Hepatocyte (in vitro differentiated cells): ENCODE results near the gene SCARF1.

Source experiments
- EZH2 ChIP-seq: fragments of 200-600 bp; sonication (generic); IDR thresholded peaks from 2 replicates; pipeline ENCODE4 v1.6.1; 2016; ENCODE audit warnings: antibody characterized with exemption, mild to moderate bottlenecking, borderline replicate concordance
- TF ChIP-seq, protein P1 (sequence below): fragments of 200-600 bp; sonication (generic); IDR thresholded peaks from 2 replicates; pipeline ENCODE4 v1.5.1; 2016; ENCODE audit warnings: antibody characterized with exemption, mild to moderate bottlenecking; ENCODE audit not compliant: poor library complexity

DNA sequence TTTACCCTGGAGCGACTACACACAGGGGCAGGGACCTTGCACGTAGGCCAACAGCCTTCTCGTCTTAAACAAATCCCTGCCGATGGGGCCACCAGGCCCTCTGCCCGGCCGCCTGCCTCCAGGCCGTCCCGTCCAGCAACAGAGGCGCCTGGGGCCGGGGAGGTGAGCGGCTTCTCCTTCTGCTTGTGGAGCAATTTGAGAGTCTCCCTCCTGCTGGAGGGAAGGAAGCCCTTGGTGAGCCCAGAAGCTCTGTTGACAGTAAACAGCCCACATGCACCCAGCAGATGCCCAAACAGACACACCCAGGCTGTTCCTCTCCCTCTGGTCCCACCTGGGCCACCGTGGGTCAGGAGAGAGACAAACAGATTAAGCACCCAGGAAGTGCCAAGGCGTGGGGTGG, 25.0 kb downstream of the SCARF1 start:
- no peak for TF ChIP-seq EZH2
- TF ChIP-seq, protein P1, sequence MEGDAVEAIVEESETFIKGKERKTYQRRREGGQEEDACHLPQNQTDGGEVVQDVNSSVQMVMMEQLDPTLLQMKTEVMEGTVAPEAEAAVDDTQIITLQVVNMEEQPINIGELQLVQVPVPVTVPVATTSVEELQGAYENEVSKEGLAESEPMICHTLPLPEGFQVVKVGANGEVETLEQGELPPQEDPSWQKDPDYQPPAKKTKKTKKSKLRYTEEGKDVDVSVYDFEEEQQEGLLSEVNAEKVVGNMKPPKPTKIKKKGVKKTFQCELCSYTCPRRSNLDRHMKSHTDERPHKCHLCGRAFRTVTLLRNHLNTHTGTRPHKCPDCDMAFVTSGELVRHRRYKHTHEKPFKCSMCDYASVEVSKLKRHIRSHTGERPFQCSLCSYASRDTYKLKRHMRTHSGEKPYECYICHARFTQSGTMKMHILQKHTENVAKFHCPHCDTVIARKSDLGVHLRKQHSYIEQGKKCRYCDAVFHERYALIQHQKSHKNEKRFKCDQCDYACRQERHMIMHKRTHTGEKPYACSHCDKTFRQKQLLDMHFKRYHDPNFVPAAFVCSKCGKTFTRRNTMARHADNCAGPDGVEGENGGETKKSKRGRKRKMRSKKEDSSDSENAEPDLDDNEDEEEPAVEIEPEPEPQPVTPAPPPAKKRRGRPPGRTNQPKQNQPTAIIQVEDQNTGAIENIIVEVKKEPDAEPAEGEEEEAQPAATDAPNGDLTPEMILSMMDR, result no peak
